Keratinocyte (primary cell): ENCODE measurements around the gene SIX1. TPM values are rescaled to one million over a fixed set of nuclear protein-coding genes. Genes with fewer than 3 reads are reported as not detected.

Experiments used
- DNase-seq: peaks from one replicate; pipeline ENCODE4 v3.0.0-alpha.2; 2011; ENCODE audit warnings: low read depth, missing footprints, low spot score
- FAIRE-seq: peaks from 2 replicates; lab custom pipeline; 2011; peaks lifted over from hg19 to GRCh38; lab: Jason Lieb, UNC
- H2AFZ ChIP-seq: 2 replicates; pipeline ENCODE4 v1.6.0; 2012; ENCODE audit warnings: low read length, control low read depth, inconsistent platforms; ENCODE audit not compliant: control insufficient read depth
- H3K27ac ChIP-seq: 2 replicates; pipeline ENCODE4 v1.5.1; 2011; ENCODE audit warnings: low read length; ENCODE audit not compliant: control insufficient read depth, insufficient read depth
- H3K27me3 ChIP-seq: 3 replicates; pipeline ENCODE4 v1.6.0; 2011; ENCODE audit warnings: low read length; ENCODE audit not compliant: control insufficient read depth, insufficient read depth; ENCODE audit errors: extremely low read depth
- H3K36me3 ChIP-seq, 2 experiments: 2 replicates in 1 of 2; 3 replicates in 1 of 2; pipeline ENCODE4 v1.5.1; 2011; ENCODE audit warnings: low read length in 2 of 2, mild to moderate bottlenecking in 1 of 2; ENCODE audit not compliant: control insufficient read depth in 2 of 2, insufficient read depth in 2 of 2; ENCODE audit errors: extremely low read depth in 1 of 2
- H3K4me1 ChIP-seq: 3 replicates; pipeline ENCODE4 v1.5.1; 2011; ENCODE audit warnings: low read length; ENCODE audit not compliant: control insufficient read depth, insufficient read depth; ENCODE audit errors: extremely low read depth
- H3K4me2 ChIP-seq: 3 replicates; pipeline ENCODE4 v1.6.0; 2011; ENCODE audit warnings: low read depth, low read length; ENCODE audit not compliant: control insufficient read depth, insufficient read depth; ENCODE audit errors: extremely low read depth
- H3K4me3 ChIP-seq, 3 experiments: fragments of 200-600 bp in 1 of 3; sonication (generic) in 1 of 3; 2 replicates in 2 of 3; 3 replicates in 1 of 3; pipeline ENCODE4 v1.5.1; 2011 to 2016; ENCODE audit warnings: low read length in 3 of 3, mild to moderate bottlenecking in 3 of 3, control low read depth in 2 of 3, inconsistent platforms in 1 of 3, low read depth in 1 of 3, mixed read lengths in 1 of 3, mixed run types in 1 of 3, moderate library complexity in 1 of 3; ENCODE audit not compliant: control insufficient read depth in 2 of 3, insufficient read depth in 2 of 3; ENCODE audit errors: extremely low read depth in 1 of 3
- H3K79me2 ChIP-seq: 2 replicates; pipeline ENCODE4 v1.6.0; 2012; ENCODE audit warnings: low read length; ENCODE audit not compliant: control insufficient read depth, insufficient read depth
- H3K9ac ChIP-seq: 3 replicates; pipeline ENCODE4 v1.6.0; 2011; ENCODE audit warnings: low read length; ENCODE audit not compliant: control insufficient read depth, insufficient read depth; ENCODE audit errors: extremely low read depth
- H3K9me1 ChIP-seq: 3 replicates; pipeline ENCODE4 v1.6.0; 2011; ENCODE audit warnings: low read length; ENCODE audit not compliant: control insufficient read depth, insufficient read depth; ENCODE audit errors: extremely low read depth
- H3K9me3 ChIP-seq: 2 replicates; pipeline ENCODE4 v1.5.1; 2012; ENCODE audit warnings: low read depth, low read length; ENCODE audit not compliant: control insufficient read depth
- H4K20me1 ChIP-seq: 3 replicates; pipeline ENCODE4 v1.6.0; 2011; ENCODE audit warnings: low read length; ENCODE audit not compliant: control insufficient read depth, insufficient read depth; ENCODE audit errors: extremely low read depth
- EZH2 ChIP-seq: IDR thresholded peaks from one replicate; pipeline ENCODE4 v1.6.1; 2012; ENCODE audit warnings: inconsistent platforms, mild to moderate bottlenecking, low read length, moderate library complexity
- dilution Hi-C: fragments of 300-500 bp; cut with MboI; formaldehyde crosslinking; loops from one replicate; pipeline ENCODE4 v1.7.0; 2020; ENCODE audit warnings: low sequenced_read_pairs; ENCODE audit not compliant: extremely low pct_ligation_motif_present
- polyA plus RNA-seq, 5 experiments: library from polyadenylated mRNA; depleted of rRNA in 3 of 5; stranded (reverse) in 3 of 5; stranded (forward) in 1 of 5; unstranded in 1 of 5; fragments of >200 nt; gene quantifications; 1 replicate in 1 of 5; 2 replicates in 3 of 5; 3 replicates in 1 of 5; pipeline versions ENCODE4 v1.2.1 to v1.2.3, GENCODE V29; 2011 to 2012; ENCODE audit warnings: missing spikeins in 2 of 5, low read depth in 1 of 5, low replicate concordance in 1 of 5
- TF ChIP-seq, protein P1 (sequence below), 3 experiments: IDR thresholded peaks in 1 of 3; conservative IDR thresholded peaks in 1 of 3; optimal IDR thresholded peaks in 1 of 3; 2 replicates in 2 of 3; 3 replicates in 1 of 3; pipeline versions ENCODE3 to v1.5.1; 2011; ENCODE audit warnings: low read length in 3 of 3, mild to moderate bottlenecking in 3 of 3, moderate library complexity in 2 of 3, control low read depth in 1 of 3, inconsistent platforms in 1 of 3; ENCODE audit not compliant: insufficient read depth in 2 of 3; ENCODE audit errors: extremely low read depth in 1 of 3

The SIX1 gene
- polyA plus RNA-seq, 1 donor (not counting 4 experiments of a cell fraction or from before 2014, with no cell fraction given) = 0.04 TPM

DNA sequence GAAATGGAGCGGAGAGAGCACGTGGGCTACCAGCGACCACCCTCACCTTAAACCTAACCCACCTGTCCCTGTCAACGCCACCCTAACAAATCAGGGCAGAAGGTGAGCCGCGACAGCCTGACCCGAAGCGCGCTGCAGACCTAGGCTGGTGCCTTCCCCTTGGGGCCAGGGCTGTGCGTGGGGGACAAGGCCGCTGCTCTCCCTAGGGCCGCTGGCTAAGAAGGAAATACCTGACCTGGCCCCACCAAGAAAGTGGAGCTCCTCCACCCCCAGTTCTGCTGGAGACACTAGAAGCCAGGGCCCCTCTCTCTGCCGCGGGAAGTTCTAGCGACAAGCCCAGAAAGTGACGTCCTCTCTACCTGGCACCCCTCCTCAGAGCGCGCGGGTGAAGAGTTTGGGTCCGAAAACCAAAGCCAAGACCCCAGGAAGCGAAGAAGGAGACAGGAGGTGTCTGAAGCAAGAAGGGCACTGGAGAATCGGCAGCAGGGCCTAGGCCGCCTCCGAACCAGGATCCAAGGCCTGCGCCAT lies 7.5 kb downstream of the SIX1 start:
- no peaks in the 10 kb centered on the region for H3K9me1 ChIP-seq
- H3K27me3 ChIP-seq = peaks cover 92% of the 10 kb centered on the region
- H3K36me3 ChIP-seq = no peaks in the 10 kb centered on the region
- H3K4me2 ChIP-seq = no peak overlapping the region
- H3K9ac ChIP-seq = no peak overlapping the region
- no peaks in the 10 kb centered on the region for H3K9me3 ChIP-seq
- H3K79me2 ChIP-seq = no peaks in the 10 kb centered on the region
- H3K27ac ChIP-seq = no peak overlapping the region
- no peak overlapping the region for H3K4me3 ChIP-seq
- H2AFZ ChIP-seq = no peak overlapping the region
- dilution Hi-C loops = loop anchor here (25.0 kb wide), 1 partner anchor 570 kb away; no protein-coding TSS in a partner anchor
- no peak for TF ChIP-seq EZH2
- TF ChIP-seq, protein P1, sequence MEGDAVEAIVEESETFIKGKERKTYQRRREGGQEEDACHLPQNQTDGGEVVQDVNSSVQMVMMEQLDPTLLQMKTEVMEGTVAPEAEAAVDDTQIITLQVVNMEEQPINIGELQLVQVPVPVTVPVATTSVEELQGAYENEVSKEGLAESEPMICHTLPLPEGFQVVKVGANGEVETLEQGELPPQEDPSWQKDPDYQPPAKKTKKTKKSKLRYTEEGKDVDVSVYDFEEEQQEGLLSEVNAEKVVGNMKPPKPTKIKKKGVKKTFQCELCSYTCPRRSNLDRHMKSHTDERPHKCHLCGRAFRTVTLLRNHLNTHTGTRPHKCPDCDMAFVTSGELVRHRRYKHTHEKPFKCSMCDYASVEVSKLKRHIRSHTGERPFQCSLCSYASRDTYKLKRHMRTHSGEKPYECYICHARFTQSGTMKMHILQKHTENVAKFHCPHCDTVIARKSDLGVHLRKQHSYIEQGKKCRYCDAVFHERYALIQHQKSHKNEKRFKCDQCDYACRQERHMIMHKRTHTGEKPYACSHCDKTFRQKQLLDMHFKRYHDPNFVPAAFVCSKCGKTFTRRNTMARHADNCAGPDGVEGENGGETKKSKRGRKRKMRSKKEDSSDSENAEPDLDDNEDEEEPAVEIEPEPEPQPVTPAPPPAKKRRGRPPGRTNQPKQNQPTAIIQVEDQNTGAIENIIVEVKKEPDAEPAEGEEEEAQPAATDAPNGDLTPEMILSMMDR (optimal IDR thresholded peaks at IDR 0.05 in 1 of 3, IDR thresholded peaks at IDR 0.05 in 1 of 3, conservative IDR thresholded peaks at IDR 0.05 in 1 of 3; ENCODE audit: extremely low read depth in 1 of 3, insufficient read depth in 2 of 3, low read length in 3 of 3) = no peak
- FAIRE-seq (no peak), DNase-seq (no peak)
- H4K20me1 ChIP-seq = no peaks in the 10 kb centered on the region
- no peaks in the 10 kb centered on the region for H3K4me1 ChIP-seq

DNA sequence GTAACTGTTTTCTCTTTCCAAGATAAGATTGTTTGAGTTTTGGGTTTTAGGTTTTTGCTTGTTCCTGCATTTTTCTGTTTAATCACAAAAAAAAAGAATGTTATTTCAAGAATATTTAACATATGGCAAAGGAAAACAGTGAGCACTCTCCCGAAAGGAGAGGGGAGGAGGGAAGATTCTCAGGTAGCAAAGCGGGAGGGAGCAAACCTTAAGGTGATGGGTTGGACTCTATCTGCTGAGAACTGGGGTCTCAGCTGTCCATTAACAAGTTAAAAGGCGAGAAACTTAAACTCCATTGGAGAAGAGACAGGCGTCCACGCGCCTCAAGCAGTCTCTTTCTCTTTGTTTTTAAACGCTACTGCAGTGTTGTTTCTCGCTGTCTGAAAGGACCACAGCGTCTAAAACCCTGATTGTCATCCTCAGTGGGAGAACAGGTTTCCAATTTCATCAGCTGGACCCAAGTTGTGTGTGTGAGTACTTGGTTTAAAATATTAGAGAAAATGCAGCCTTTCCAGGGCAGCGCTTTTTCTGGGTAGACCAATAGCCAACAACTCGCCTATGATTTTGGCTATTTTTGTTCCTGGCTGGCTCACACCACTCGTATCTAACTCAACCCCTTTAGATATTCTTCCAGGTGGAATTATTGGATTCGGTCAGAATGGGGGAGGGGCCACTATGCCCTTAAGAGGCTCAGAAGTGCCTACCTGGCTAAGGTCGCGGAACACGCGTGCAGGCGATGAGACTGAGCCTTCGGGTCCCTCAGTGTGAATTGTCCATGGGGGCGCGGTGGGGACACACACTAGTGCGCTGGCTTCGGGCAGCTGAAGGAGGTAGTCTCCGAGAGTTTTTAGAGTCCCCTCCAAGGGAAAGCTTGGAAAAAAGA lies 8.2 kb downstream of the SIX1 start:
- Histone ChIP-seq H3K4me1 (no peaks in the 10 kb centered on the region), H2AFZ (no peak overlapping the region)

More for the DNA sequence above, 8.2 kb downstream of the SIX1 start:
- DNase-seq (no peak), FAIRE-seq (no peak)
- Histone ChIP-seq H3K9me1 (no peaks in the 10 kb centered on the region), H3K9me3 (no peaks in the 10 kb centered on the region), H3K27ac (no peak overlapping the region), H3K4me3 (no peak overlapping the region), H3K36me3 (no peaks in the 10 kb centered on the region), H3K79me2 (no peaks in the 10 kb centered on the region), H3K4me2 (no peak overlapping the region), H4K20me1 (no peaks in the 10 kb centered on the region), H3K27me3 (peaks cover 89% of the 10 kb centered on the region), H3K9ac (no peak overlapping the region)
- dilution Hi-C loops = loop anchor here (25.0 kb wide), 1 partner anchor 571 kb away; no protein-coding TSS in a partner anchor
- TF ChIP-seq, protein P1 (optimal IDR thresholded peaks at IDR 0.05 in 1 of 3, IDR thresholded peaks at IDR 0.05 in 1 of 3, conservative IDR thresholded peaks at IDR 0.05 in 1 of 3; ENCODE audit: extremely low read depth in 1 of 3, insufficient read depth in 2 of 3, low read length in 3 of 3) = no peak
- TF ChIP-seq EZH2 = peak; percentile 31
